ENCODE results near the gene NAV3.

NAV3 gene

GRCh38 chr12:77837876-77838291, 7.2 kb downstream of the NAV3 start:
- DNase-seq (ENCODE audit: insufficient read length, low spot score) = no peak
- FAIRE-seq = no peak

- FAIRE-seq (no peak), DNase-seq (ENCODE audit: insufficient read length, low spot score) (no peak)
Observed at GRCh38 chr12:77841521-77841920, 10.8 kb downstream of the NAV3 start.

- DNase-seq (ENCODE audit: insufficient read length, low spot score) = no peak
- no peak for FAIRE-seq
Observed at GRCh38 chr12:77842430-77842829, 11.7 kb downstream of the NAV3 start.

DNA sequence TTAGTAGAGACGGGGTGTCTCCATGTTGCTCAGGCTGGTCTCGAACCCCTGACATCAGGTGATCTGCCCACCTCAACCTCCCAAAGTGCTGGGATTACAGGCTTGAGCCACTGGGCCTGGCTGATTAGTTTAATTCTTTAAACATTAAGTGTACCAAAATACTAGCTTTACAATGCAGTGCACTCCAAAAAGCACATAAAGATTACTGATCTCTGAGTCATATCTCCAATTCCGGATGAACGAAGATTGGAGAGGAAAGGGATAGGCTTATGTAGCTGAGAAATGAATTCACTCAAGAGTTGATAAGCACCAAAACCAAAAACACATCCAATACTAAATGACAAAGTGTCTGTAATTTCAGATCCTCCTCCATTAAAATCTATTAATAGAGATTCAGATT, 15.1 kb downstream of the NAV3 start:
- FAIRE-seq (no peak), DNase-seq (ENCODE audit: insufficient read length, low spot score) (no peak)

- DNase-seq (ENCODE audit: insufficient read length, low spot score) = no peak
- FAIRE-seq = no peak
Observed at GRCh38 chr12:77847060-77847541, 16.4 kb downstream of the NAV3 start.

DNA sequence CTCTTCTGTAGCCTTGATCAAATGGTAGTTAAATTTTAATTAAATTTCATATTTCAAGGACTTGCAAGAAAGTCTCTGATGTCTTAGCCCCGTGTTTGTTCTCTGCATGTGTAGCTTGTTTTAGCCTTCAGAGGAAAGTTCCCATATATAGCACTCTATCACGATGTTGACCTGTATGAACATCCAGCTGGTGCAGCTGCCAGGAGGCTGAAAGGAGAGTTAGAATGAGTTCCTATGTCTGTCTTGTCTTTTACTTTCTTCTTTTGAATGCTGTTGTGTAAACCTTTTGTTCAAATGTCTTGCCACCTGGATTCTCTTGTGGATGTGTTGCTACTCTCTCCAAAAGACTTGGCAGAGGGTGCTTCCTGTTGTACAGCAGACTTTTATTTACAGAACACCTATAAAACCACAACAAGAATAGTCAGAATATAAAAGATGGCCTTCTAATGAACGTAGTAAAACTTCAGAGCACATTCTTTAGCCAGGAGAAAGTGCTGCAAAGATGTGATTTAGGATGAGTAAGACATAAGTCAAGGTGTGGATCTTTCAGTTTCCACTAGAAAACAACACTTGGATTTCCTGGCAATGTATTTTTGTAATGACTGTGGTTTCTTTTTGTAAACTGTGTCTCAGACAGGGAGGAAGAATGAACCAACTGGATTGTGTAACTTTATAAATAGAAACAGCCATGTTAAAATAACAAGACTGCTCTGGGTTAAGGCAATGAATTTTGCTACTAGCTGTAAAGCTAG, 17.2 kb downstream of the NAV3 start:
- DNase-seq (ENCODE audit: insufficient read length, low spot score) = no peak
- FAIRE-seq = no peak

DNA sequence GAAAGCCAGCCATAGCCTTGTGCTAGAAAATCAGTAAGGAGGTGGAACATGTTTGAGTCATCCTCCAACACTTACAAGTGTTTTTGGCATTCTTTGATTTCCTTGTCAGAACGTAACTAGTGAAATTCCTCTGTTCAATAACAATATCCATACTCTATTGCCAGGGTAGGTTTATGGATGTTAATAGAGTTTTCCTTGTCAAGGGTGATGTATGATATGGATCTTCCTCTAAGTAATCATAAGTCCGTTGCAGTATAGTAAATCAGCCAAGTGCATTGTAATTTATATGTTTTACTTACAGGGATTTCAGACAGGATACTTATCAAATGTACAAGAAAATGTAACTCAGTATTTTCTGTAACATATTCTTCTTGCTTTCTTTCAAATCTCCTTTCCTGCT, 19.4 kb downstream of the NAV3 start:
- no peak for FAIRE-seq
- no peak for DNase-seq (ENCODE audit: insufficient read length, low spot score)

GRCh38 chr12:77850698-77851097, 20.0 kb downstream of the NAV3 start:
- no peak for DNase-seq (ENCODE audit: insufficient read length, low spot score)
- no peak for FAIRE-seq

GRCh38 chr12:77855548-77855947, 24.9 kb downstream of the NAV3 start:
- DNase-seq (ENCODE audit: insufficient read length, low spot score) = no peak
- FAIRE-seq = no peak

DNA sequence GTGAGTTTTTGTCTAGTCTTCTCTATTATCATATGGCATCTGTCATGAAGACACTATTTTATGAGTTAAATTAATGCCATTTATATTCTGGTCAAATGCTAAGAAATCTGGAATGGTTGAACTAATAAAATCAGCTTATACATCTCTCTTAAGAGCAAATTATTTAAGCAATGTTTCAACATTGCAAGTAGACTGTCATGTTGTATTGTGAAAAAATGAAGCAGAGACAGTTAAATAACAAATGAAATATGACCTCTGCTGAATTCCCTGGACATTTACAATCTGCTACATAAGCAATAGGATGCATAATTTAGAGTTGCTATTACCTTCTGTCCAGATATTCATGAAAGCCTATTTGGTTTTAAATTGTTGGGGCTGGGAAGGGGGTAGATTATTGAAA, 30.6 kb downstream of the NAV3 start:
- FAIRE-seq (no peak), DNase-seq (ENCODE audit: insufficient read length, low spot score) (no peak)

DNA sequence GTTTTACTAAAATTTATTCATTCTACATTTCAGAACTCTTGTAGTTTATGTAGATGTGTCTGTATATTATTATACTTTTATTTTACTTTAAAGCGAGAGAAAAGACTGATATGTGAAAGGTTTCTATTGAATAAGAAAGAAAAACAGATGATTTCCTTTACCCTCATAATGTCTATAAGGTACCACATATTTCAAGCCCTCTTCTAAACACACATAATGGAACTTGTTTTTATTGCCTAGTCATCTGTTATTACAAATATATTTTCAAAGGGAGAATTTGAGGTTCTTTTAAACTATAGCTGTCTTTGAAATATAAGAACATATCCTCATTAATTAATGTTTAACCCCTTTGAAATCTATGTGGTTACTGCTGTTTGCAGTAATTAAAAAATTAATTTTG, 34.5 kb downstream of the NAV3 start:
- FAIRE-seq = no peak
- no peak for DNase-seq (ENCODE audit: insufficient read length, low spot score)

DNA sequence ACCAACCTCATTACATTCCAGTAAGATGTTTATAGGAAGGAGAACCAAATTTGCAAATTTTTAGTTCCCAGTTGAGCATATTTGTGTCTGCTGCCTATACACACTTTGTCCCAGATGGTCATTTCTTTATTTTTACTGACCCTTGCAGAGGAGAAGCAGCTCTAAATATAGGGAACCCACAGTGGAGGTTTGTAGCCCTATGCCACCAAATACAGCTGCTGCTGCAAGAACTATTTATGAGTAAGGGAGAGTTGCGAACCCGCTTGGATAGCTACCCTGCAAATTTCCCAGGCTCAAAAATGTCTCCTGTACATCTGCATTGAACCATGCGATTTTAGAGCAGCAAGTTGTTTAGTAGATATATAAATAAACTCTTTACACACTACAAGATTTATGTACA, 48.2 kb downstream of the NAV3 start:
- no peak for FAIRE-seq
- no peak for DNase-seq (ENCODE audit: insufficient read length, low spot score)

- no peak for FAIRE-seq
Observed at GRCh38 chr12:77882709-77883108, 52.0 kb downstream of the NAV3 start.

GRCh38 chr12:77888611-77889010, 57.9 kb downstream of the NAV3 start:
- FAIRE-seq = no peak
- DNase-seq (ENCODE audit: insufficient read length, low spot score) = no peak

More at GRCh38 chr12:77882709-77883108, 52.0 kb downstream of the NAV3 start:
- no peak for DNase-seq (ENCODE audit: insufficient read length, low spot score)

- FAIRE-seq = no peak
- DNase-seq (ENCODE audit: insufficient read length, low spot score) = no peak
Observed at GRCh38 chr12:77891518-77892147, 60.9 kb downstream of the NAV3 start.

- FAIRE-seq = no peak
Observed at GRCh38 chr12:77893918-77894317, 63.2 kb downstream of the NAV3 start.

DNA sequence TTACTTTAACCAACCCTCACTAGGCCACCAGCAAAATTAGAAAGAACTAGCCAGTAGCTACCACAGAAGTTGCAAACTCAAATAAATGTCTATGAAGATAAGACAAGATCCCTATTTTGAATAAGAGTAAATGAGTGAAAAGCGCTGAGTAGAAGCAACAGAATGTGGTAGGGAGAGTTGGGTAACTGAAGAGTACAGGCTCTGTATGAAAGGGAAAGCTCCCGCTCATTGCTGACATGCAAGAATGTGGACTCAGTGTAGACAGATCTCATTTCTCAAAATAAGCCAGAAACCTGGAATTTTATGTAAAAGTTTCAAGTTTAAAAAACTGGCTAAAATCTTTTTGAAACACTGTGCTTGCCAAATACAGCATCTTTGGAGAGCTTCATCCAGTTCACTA, 63.9 kb downstream of the NAV3 start:
- DNase-seq (ENCODE audit: insufficient read length, low spot score) (no peak), FAIRE-seq (no peak)

More at GRCh38 chr12:77893918-77894317, 63.2 kb downstream of the NAV3 start:
- DNase-seq (ENCODE audit: insufficient read length, low spot score) = no peak

DNA sequence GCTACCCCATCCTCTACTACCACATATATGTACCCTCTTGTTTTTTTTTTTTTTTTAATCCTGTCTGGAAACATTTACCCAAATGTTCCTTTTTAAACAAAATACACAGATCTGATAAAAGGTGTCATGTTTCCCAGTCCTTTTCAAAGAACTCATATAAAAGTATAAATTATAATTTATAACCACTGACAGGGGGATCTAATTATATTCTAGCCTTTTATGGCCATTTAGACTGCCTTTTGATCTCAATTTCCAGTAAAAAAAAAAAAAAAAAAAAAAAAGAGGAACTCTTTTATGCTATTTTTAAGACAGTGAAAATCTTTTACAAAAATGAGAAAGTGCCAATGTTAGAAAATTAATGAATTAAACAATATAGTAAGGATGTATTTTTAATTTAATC, 65.0 kb downstream of the NAV3 start:
- DNase-seq (ENCODE audit: insufficient read length, low spot score) (no peak), FAIRE-seq (no peak)

DNA sequence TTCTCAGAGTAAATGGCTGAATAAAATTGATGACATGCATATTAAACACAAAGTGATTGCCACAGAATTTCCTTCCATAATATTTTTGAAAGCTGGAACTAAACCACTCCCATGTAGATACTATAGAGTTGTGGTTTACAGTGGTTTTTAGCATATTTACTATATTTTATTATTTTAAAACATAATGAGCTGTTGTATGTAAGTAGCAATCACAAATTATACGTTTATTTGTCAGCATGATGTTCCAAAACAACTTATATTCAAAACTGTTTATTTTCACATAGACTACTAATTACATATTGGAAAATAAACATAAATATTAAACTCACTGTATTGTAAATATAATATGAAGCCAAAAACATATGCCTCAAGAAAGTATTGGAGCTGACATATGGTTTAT, 77.2 kb downstream of the NAV3 start:
- FAIRE-seq = no peak
- DNase-seq (ENCODE audit: insufficient read length, low spot score) = no peak

DNA sequence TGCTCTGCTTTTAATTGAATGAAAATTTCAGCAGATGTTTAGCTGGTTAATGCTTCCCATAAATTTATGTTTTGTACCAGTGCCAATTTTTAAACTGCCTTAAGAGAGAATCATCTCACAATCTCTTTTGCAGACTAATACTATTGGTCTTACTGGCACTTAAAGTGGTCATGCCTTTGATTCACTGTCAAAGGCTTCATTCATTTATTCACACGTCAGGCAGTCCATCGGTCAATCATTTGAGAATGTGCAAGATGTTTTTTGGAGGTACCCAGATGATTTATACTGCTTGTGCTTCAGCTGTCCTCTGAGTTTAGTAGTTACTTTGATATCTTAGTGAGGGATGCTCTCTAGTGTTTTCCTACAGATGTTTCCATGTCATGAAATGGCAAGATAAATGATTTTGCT, 83.4 kb downstream of the NAV3 start:
- DNase-seq (ENCODE audit: insufficient read length, low spot score) = no peak
- FAIRE-seq = no peak

- FAIRE-seq = no peak
- no peak for DNase-seq (ENCODE audit: insufficient read length, low spot score)
Observed at GRCh38 chr12:77915071-77915600, 84.4 kb downstream of the NAV3 start.

- no peak for FAIRE-seq
- no peak for DNase-seq (ENCODE audit: insufficient read length, low spot score)
Observed at GRCh38 chr12:77916276-77916675, 85.6 kb downstream of the NAV3 start.
